GM18868 (cell line): ENCODE results near the gene MESP2.

Experiments used
- ATAC-seq: cut with Tn5 transposase; IDR thresholded peaks from one replicate; pipeline ENCODE4 v1.9.1; 2021; ENCODE audit warnings: mild to moderate bottlenecking, moderate library complexity; ENCODE audit not compliant: unreplicated experiment

The MESP2 gene

GRCh38 chr15:89799011-89799911, 23.1 kb downstream of the MESP2 start:
- ATAC-seq: no peak

- ATAC-seq: no peak
Observed at GRCh38 chr15:89799918-89800498, 23.9 kb downstream of the MESP2 start.

GRCh38 chr15:89801471-89802195, 25.5 kb downstream of the MESP2 start:
- no peak for ATAC-seq

DNA sequence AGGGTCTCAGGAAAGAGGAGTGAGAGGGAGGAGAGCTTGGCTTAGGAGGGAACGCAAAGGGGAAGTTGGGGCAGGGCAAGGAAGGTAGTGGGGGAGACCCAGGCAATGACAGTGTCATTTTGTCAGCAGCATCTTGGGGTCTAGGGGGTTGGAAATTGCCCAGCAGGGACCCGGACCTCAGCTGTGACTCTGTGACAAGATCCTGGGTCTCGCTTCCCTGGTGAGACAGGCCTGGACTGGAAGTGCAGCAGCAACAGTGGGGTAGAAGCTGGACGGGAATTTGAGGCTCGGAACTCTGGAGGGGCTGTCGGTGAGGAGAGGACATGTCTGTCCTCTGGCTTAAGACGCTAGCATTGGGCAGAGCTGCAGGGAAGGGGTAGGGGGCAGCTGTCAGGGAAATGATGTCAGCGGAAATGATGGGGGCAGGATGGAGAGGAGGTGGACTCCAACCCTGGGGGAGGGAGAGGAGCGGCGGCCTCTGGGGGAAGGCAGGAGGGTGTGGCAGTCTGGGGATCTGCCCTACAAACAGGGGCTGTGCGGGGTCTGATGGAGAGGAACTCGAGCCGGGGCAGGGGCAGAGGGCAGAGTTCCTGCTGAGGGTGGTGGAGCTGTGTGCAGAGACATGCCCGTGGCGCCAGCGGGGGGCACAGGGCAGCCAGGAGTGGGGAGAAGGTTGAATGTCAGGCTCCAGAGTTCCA, 26.2 kb downstream of the MESP2 start:
- ATAC-seq: no peak

GRCh38 chr15:89802986-89803824, 27.1 kb downstream of the MESP2 start:
- ATAC-seq: no peak

DNA sequence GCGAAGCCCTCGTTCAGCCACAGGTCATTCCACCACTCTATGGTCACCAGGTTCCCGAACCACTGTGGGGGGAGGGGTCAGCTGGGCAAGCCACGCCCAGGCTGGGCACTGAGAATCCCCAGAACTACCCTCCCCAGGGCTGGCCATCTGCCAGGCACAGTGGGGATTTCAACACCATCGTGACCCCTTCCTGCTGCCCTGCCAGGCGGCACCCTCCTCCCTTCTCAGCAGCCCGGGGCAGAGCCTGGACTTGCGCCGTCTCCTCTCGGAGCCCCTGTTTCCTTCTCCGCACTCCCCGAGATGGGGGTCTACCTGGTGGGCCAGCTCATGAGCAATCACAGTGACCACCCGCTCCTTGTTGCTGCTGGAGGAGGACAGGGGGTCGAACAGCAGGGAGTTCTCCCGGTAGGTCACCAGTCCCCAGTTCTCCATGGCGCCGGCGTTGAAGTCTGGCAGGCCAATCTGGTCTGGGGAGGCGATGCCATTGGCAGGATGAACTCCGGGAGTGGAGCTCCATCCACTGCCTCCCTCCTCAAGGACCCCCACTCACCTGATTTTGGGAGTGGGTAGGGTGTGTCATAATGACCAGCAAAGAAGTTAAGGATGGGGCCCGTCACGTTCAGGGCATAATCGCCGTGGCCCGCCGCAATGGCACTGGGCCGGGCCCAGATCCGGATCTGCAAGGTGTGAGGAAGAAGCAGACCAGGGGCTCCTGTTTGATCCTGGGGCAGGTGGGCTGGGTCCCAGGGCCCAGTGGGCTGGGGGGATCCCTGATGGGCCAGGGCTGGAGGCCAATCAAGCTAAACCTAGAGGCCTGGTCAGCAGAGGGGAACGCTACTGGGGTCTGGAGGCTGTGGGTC, 28.0 kb downstream of the MESP2 start:
- no peak for ATAC-seq

DNA sequence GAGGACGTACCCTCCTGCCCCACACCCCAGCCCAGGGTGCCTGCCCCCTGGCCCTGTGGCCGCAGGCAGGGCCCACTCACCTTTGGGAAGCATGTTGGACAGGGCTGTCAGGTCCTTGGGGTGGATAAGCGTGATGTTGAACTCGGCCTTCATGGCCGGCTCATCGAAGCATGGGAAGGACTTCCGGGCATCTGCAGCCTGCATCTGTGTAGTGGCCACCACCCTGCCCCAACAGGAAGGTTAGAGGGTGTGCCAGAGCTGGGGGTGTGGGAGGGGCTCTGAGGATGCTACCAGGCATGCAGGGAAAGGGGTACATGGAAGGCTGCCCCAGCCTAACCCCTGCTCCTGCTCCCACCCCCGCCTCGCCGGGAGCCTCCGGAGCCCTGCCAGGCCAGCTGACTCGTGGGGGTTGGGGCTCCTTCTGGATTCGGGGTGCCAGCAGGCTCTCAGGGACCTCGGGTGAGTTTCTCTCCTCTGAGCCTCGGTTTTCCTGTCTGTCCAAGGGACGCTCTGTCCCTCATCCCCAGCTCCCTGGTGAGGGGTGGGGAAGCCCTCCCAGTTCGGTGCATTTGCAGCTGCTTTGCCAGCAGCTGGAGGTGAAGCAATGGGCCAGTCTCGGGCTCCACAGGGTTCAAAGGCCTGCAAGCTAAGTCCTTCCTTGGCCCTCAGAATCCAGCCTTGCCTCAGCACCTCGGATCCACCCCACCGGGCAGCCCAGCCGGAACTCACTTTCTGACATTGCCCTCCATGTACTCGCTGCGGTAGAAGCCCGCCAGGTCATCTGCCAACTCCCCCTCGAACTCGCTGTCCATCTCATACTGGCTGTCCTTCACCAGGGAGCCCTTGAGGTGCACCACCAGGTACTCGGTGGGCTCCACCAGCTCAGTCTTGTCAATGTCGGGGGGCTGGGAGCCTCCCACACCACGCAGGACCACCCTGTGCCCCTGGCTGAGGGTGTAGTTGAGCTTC, 29.4 kb downstream of the MESP2 start:
- ATAC-seq: no peak

DNA sequence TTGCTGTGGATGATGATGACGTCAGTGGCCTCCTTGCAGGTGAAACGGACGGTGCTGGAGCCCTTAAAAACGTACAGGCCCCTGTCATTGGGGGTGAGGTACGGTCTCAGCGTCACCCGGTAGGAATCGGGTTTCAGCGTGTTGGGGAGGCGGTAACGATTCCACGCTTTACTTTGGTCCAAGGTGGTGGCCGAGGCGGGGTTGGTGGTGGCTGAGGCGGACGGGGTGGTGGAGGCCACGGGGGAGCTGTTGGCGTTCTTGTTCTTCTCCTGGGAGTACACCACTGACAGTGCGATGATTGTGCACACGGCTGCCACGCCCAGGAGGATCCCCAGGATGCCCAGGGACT, 30.1 kb downstream of the MESP2 start:
- ATAC-seq: no peak

- ATAC-seq: no peak
Observed at GRCh38 chr15:89806559-89807550, 30.7 kb downstream of the MESP2 start.

GRCh38 chr15:89807689-89808088, 31.6 kb downstream of the MESP2 start:
- no peak for ATAC-seq

- no peak for ATAC-seq
Observed at GRCh38 chr15:89808160-89808870, 32.2 kb downstream of the MESP2 start.

- no peak for ATAC-seq
Observed at GRCh38 chr15:89809093-89809786, 33.1 kb downstream of the MESP2 start.

GRCh38 chr15:89809787-89810148, 33.6 kb downstream of the MESP2 start:
- no peak for ATAC-seq

GRCh38 chr15:89810837-89811236, 34.7 kb downstream of the MESP2 start:
- no peak for ATAC-seq

DNA sequence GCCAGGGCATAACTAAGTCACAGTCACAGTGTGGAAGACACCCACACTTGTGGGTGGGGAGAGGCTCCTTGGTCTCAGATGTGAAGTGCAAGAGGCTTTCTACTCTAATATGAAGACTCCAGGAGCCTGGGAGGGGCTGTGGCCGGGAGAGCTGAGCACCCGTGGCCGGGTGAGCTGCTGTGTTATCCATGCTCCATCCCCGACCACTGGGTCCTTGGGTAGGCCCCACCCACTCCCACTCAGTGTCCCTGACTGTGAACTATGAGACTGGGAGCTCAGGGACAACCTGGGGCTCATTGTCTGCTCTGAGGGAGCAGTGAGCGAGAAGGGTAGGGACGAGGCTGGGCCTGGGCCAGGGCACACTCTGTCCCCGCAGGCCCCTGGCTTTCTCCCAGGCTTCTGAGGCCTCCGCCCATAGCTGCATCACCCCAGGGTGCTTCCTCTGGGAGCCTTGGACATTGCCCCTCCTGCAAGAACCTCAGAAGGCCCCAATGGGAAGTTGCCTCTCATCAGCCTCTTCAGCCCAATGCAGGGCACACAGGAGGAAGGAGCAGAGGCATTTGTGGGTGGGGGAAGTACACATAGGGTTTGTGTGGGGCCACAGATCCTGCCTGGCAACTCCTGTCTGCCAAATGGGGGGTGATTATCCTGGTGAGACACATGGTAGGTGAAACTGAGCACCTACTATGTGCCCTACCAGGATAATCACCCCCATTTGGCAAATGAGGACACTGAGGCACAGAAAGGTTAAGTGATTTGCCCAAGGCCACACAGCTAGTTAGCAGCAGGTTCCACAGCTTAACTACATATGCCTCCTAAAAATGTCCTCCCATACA, 36.1 kb downstream of the MESP2 start:
- no peak for ATAC-seq
